Measurements from ENCODE around the gene MED26.

The MED26 gene

GRCh38 chr19:16594681-16595091, 33.3 kb downstream of the MED26 start:
- DNase-seq (ENCODE audit: low read depth) = no peak
- H3K4me3 ChIP-seq (ENCODE audit: control insufficient read depth, low read depth, low read length) = no peak overlapping the region
- TF ChIP-seq CTCF (conservative IDR thresholded peaks at IDR 0.05; ENCODE audit: control insufficient read depth, insufficient read depth, low read depth, low read length) = no peak

- TF ChIP-seq CTCF (conservative IDR thresholded peaks at IDR 0.05; ENCODE audit: control insufficient read depth, insufficient read depth, low read depth, low read length) = no peak
- H3K4me3 ChIP-seq (ENCODE audit: control insufficient read depth, low read depth, low read length) = no peak overlapping the region
- DNase-seq (ENCODE audit: low read depth) = no peak
These were observed 33.8 kb downstream of the MED26 start for GRCh38 chr19:16594131-16594586.

GRCh38 chr19:16593181-16593580, 34.8 kb downstream of the MED26 start:
- no peak overlapping the region for H3K4me3 ChIP-seq (ENCODE audit: control insufficient read depth, low read depth, low read length)
- no peak for DNase-seq (ENCODE audit: low read depth)
- no peak for TF ChIP-seq CTCF (conservative IDR thresholded peaks at IDR 0.05; ENCODE audit: control insufficient read depth, insufficient read depth, low read depth, low read length)

GRCh38 chr19:16591803-16592556, 36.0 kb downstream of the MED26 start:
- no peak for TF ChIP-seq CTCF (conservative IDR thresholded peaks at IDR 0.05; ENCODE audit: control insufficient read depth, insufficient read depth, low read depth, low read length)
- no peak overlapping the region for H3K4me3 ChIP-seq (ENCODE audit: control insufficient read depth, low read depth, low read length)
- no peak for DNase-seq (ENCODE audit: low read depth)

GRCh38 chr19:16590876-16591802, 36.9 kb downstream of the MED26 start:
- no peak for DNase-seq (ENCODE audit: low read depth)

GRCh38 chr19:16589917-16590316, 38.1 kb downstream of the MED26 start:
- DNase-seq (ENCODE audit: low read depth) = no peak
- H3K4me3 ChIP-seq (ENCODE audit: control insufficient read depth, low read depth, low read length) = no peak overlapping the region
- TF ChIP-seq CTCF (conservative IDR thresholded peaks at IDR 0.05; ENCODE audit: control insufficient read depth, insufficient read depth, low read depth, low read length) = no peak

More at GRCh38 chr19:16590876-16591802, 36.9 kb downstream of the MED26 start:
- no peak overlapping the region for H3K4me3 ChIP-seq (ENCODE audit: control insufficient read depth, low read depth, low read length)
- no peak for TF ChIP-seq CTCF (conservative IDR thresholded peaks at IDR 0.05; ENCODE audit: control insufficient read depth, insufficient read depth, low read depth, low read length)
